SK-N-SH (cell line): ENCODE results near the gene CYS1. TPM values are rescaled to one million over a fixed set of nuclear protein-coding genes. Genes with fewer than 3 reads are reported as not detected.

Source experiments
- CTCF ChIA-PET: fragments of 300-600, 350-600 bp; formaldehyde crosslinking; extraction: SDS; loops from one replicate; lab custom pipeline; 2021; lab: Yijun Ruan, JAX
- POLR2A ChIA-PET: fragments of 350-600 bp; sonication (Branson Sonifier 250); formaldehyde crosslinking; extraction: SDS; loops from one replicate; lab custom pipeline; 2020; ENCODE audit warnings: antibody characterized with exemption, inconsistent platforms; lab: Yijun Ruan, JAX
- DNase-seq: peaks from one replicate; pipeline ENCODE4 v3.0.0; 2012
- H2AFZ ChIP-seq: fragments of 200-600 bp; sonication (generic); 2 replicates; pipeline ENCODE4 v1.8.1; 2016; ENCODE audit warnings: antibody characterized with exemption, mild to moderate bottlenecking, low read depth
- H3F3A ChIP-seq: fragments of 200-600 bp; sonication (generic); replicated peaks from 2 replicates; pipeline ENCODE3; 2016; ENCODE audit warnings: antibody characterized with exemption, mild to moderate bottlenecking; ENCODE audit not compliant: insufficient read depth
- H3K27ac ChIP-seq, 2 experiments: fragments of 200-500 bp in 1 of 2; fragments of 200-600 bp in 1 of 2; sonication (Bioruptor generic) in 1 of 2; sonication (generic), shearing (Covaris generic) in 1 of 2; 2 replicates each; pipeline versions ENCODE4 v1.5.1 to v1.6.1; 2014 to 2016; ENCODE audit warnings: low read depth in 2 of 2, inconsistent platforms in 1 of 2, low read length in 1 of 2, mild to moderate bottlenecking in 1 of 2, mixed read lengths in 1 of 2
- H3K27me3 ChIP-seq: fragments of 200-600 bp; sonication (generic), shearing (Covaris generic); 2 replicates; pipeline ENCODE4 v1.6.1; 2016; ENCODE audit warnings: mixed run types; ENCODE audit not compliant: insufficient read depth
- H3K36me3 ChIP-seq, 2 experiments: fragments of 200-500 bp in 1 of 2; fragments of 200-600 bp in 1 of 2; sonication (Bioruptor generic) in 1 of 2; sonication (generic) in 1 of 2; replicated peaks in 1 of 2; 2 replicates each; pipeline versions ENCODE3 to v1.5.1; 2014 to 2016; ENCODE audit warnings: low read length in 1 of 2, mild to moderate bottlenecking in 1 of 2; ENCODE audit not compliant: insufficient read depth in 2 of 2, control insufficient read depth in 1 of 2
- H3K4me1 ChIP-seq, 2 experiments: fragments of 200-500 bp in 1 of 2; fragments of 200-600 bp in 1 of 2; sonication (Bioruptor generic) in 1 of 2; sonication (generic), shearing (Covaris generic) in 1 of 2; 2 replicates each; pipeline versions ENCODE4 v1.5.1 to v1.6.1; 2014 to 2016; ENCODE audit warnings: low read depth in 1 of 2, low read length in 1 of 2, mixed run types in 1 of 2; ENCODE audit not compliant: insufficient read depth in 2 of 2, control insufficient read depth in 1 of 2
- H3K4me2 ChIP-seq: fragments of 200-600 bp; sonication (generic), shearing (Covaris generic); 2 replicates; pipeline ENCODE4 v1.6.1; 2017; ENCODE audit warnings: mixed run types
- H3K4me3 ChIP-seq, 2 experiments: fragments of 200-500 bp in 1 of 2; fragments of 200-600 bp in 1 of 2; sonication (Bioruptor generic) in 1 of 2; sonication (generic), shearing (Covaris generic) in 1 of 2; 2 replicates each; pipeline versions ENCODE4 v1.5.1 to v1.8.1; 2014 to 2016; ENCODE audit warnings: low read depth in 2 of 2, inconsistent platforms in 1 of 2, low read length in 1 of 2, mild to moderate bottlenecking in 1 of 2, mixed read lengths in 1 of 2, moderate library complexity in 1 of 2
- H3K79me2 ChIP-seq: fragments of 200-600 bp; sonication (generic); 2 replicates; pipeline ENCODE4 v1.8.1; 2017; ENCODE audit warnings: mild to moderate bottlenecking; ENCODE audit not compliant: insufficient read depth
- H3K9ac ChIP-seq: fragments of 200-600 bp; sonication (generic); 2 replicates; pipeline ENCODE4 v1.6.1; 2017; ENCODE audit warnings: mixed run types
- H3K9me2 ChIP-seq: fragments of 200-600 bp; sonication (generic); 2 replicates; pipeline ENCODE4 v1.6.1; 2017; ENCODE audit warnings: mixed run types
- H3K9me3 ChIP-seq: fragments of 200-600 bp; sonication (generic); 2 replicates; pipeline ENCODE4 v1.6.1; 2017; ENCODE audit warnings: mixed run types, mild to moderate bottlenecking, moderate library complexity
- H4K20me1 ChIP-seq: fragments of 200-600 bp; sonication (generic); 2 replicates; pipeline ENCODE4 v1.6.1; 2017; ENCODE audit warnings: mild to moderate bottlenecking, mixed run types; ENCODE audit not compliant: insufficient read depth
- ELF1 ChIP-seq: IDR thresholded peaks from 2 replicates; pipeline ENCODE4 v1.4.0; 2012
- EP300 ChIP-seq, 2 experiments: IDR thresholded peaks; 2 replicates each; pipeline versions ENCODE4 v1.4.0 to v1.6.1; 2012; ENCODE audit warnings: borderline replicate concordance in 1 of 2, low read depth in 1 of 2, low read length in 1 of 2
- FOSL2 ChIP-seq: IDR thresholded peaks from 2 replicates; pipeline ENCODE4 v1.4.0; 2012; ENCODE audit warnings: low read depth, mild to moderate bottlenecking, moderate library complexity, borderline replicate concordance
- FOXJ3 ChIP-seq: sonication (generic); formaldehyde crosslinking; IDR thresholded peaks from 2 replicates; pipeline ENCODE4 v1.5.1; 2020; ENCODE audit warnings: mild to moderate bottlenecking, missing genetic modification reagents
- JUND ChIP-seq: IDR thresholded peaks from 2 replicates; pipeline ENCODE4 v1.4.0; 2012
- NFIC ChIP-seq: IDR thresholded peaks from 2 replicates; pipeline ENCODE4 v1.4.0; 2012; ENCODE audit warnings: borderline replicate concordance
- PBX3 ChIP-seq: IDR thresholded peaks from 2 replicates; pipeline ENCODE4; 2012
- POLR2AphosphoS5 ChIP-seq: IDR thresholded peaks from 2 replicates; pipeline ENCODE4 v1.6.1; 2012; ENCODE audit warnings: low read depth, low read length
- RCOR1 ChIP-seq: fragments of 150-350 bp; IDR thresholded peaks from 2 replicates; pipeline ENCODE4 v1.6.1; 2017; ENCODE audit warnings: antibody characterized with exemption, low read length
- RXRA ChIP-seq: IDR thresholded peaks from 2 replicates; pipeline ENCODE4 v1.4.0; 2012; ENCODE audit warnings: low read depth, mild to moderate bottlenecking, borderline replicate concordance
- SIN3A ChIP-seq: IDR thresholded peaks from 2 replicates; pipeline ENCODE4 v1.6.1; 2012; ENCODE audit warnings: low read depth, mild to moderate bottlenecking, low read length, moderate library complexity, borderline replicate concordance
- TAF1 ChIP-seq: IDR thresholded peaks from 2 replicates; pipeline ENCODE4 v1.6.1; 2012; ENCODE audit warnings: low read depth, mild to moderate bottlenecking, low read length, moderate library complexity, borderline replicate concordance
- ZBTB33 ChIP-seq: IDR thresholded peaks from 2 replicates; pipeline ENCODE4 v1.4.0; 2012; ENCODE audit warnings: low read depth, borderline replicate concordance
- WGBS: methylation state at CpG from one replicate; pipeline ENCODE4 v1.1.6; 2017; ENCODE audit warnings: low lambda C conversion rate; 5-methylcytosine and 5-hydroxymethylcytosine counted together
- polyA plus RNA-seq, 3 experiments: library from polyadenylated mRNA; depleted of rRNA; stranded (reverse); fragments of >200 nt; gene quantifications; 2 replicates each; pipeline ENCODE4 v1.2.3, GENCODE V29; 2012

CYS1 gene
- polyA plus RNA-seq, 1 of the 3 experiments (the other 2 are of a cell fraction), result 1.2 TPM

DNA sequence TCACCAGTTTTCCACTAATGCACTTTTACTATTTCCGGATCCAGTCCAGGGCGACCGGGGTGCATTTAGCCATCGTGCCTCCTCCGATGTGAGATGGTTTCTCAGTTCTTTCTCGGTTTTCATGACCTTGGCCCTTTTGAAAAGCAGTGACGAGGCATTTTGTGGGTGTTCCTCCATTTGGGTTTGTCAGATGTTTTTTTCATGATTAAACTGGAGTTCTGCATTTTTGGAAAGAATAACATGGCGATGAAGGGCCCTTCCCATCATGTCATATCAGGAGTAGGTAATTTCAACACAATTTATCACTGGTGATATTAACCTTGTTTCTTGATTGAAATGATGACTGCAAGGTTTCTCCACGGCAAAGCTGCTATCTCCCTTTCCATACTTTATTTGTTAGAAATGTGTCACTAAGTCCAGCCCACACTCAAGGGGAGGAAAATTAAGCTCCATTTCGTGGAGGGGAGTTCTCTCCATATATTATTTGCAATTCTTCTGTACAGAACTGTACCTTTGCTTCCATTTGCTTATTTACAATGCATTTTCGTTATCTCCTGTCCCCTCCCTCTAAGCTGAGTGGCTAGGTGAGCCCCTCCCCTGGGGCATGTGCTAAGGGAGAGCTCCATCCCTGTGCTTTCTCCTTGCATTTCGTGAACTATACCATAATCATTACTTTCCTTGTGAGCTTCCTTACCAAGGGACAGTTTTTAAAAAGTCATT, 45.7 kb downstream of the CYS1 start:
- Histone ChIP-seq H3K36me3 (no peaks in the 10 kb centered on the region), H3K9ac (no peak overlapping the region), H3K9me3 (no peaks in the 10 kb centered on the region), H3K4me3 (no peak overlapping the region), H3K9me2 (no peaks in the 10 kb centered on the region), H3F3A (peaks cover 11% of the 10 kb centered on the region), H4K20me1 (no peaks in the 10 kb centered on the region), H3K79me2 (no peaks in the 10 kb centered on the region), H3K4me1 (peaks cover 8 to 23% of the 10 kb centered on the region in 2 experiments; a peak in 2 of 4 replicates), H3K4me2 (no peak overlapping the region), H3K27ac (no peak overlapping the region), H2AFZ (no peak overlapping the region), H3K27me3 (no peaks in the 10 kb centered on the region)
- 86% methylated on average over 12 of the region's 12 CpGs for WGBS
- ChIA-PET POLR2A (interaction anchor here (0.6 kb wide), 1 partner anchor 54 kb away, joined by 6 read pairs; no protein-coding TSS in a partner anchor), CTCF (interaction anchor here (0.9 to 3.0 kb wide), 12 partner anchors 10 to 236 kb away, joined by 3 to 36 read pairs (median 4); no protein-coding TSS in a partner anchor)
- no peak for TF ChIP-seq SIN3A
- TF ChIP-seq EP300 (IDR thresholded peaks at IDR 0.05; ENCODE audit: borderline replicate concordance in 1 of 2, low read depth in 1 of 2, low read length in 1 of 2), result no peak
- TF ChIP-seq RCOR1, result no peak
- TF ChIP-seq FOSL2, result no peak
- no peak for TF ChIP-seq RXRA
- no peak for TF ChIP-seq TAF1
- no peak for TF ChIP-seq NFIC
- TF ChIP-seq ELF1, result no peak
- TF ChIP-seq POLR2AphosphoS5, result no peak
- TF ChIP-seq FOXJ3 (CRISPR knock-in tag), result no peak
- TF ChIP-seq ZBTB33, result no peak
- no peak for TF ChIP-seq PBX3
- no peak for TF ChIP-seq JUND
- DNase-seq, result no peak
